Upper lobe of left lung (tissue), 4 donors: ENCODE results near the gene LIMCH1.
A peak's percentile ranks its signal among the peaks of the same experiment; 100 is the strongest.

Experiments used
- POLR2A ChIP-seq, 4 donors: fragments of 450-650 bp; IDR thresholded peaks; one replicate each; pipeline ENCODE4 v1.5.1; 2016 to 2017; ENCODE audit warnings: antibody characterized with exemption in 4 of 4, mild to moderate bottlenecking in 2 of 4
- TF ChIP-seq, protein P1 (sequence below), 6 experiments: fragments of 450-650 bp in 4 of 6; fragments of 200-600 bp in 2 of 6; sonication (generic) in 2 of 6; IDR thresholded peaks; one replicate each; pipeline ENCODE4 v1.5.1; 2016 to 2019; ENCODE audit warnings: antibody characterized with exemption in 6 of 6

DNA sequence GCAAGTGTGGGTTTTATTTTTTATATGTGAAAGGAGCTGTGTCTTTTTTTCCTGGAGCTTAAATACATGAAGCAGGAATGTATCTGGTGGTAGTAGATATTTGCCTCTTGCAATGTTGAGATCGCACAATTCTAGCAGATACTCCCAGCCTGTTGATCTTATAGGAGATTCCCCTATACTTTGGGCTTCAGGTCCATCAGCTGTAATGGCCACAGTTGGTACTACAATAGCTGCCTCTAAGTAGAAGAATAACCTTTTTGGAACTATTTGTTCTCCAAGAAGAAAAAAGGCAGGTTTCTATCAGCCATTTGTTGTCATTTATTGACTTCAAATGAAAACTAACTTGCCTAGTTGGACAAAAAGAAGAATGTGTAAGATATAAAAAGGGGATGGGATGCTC lies 37.7 kb downstream of the LIMCH1 start:
- TF ChIP-seq, protein P1, sequence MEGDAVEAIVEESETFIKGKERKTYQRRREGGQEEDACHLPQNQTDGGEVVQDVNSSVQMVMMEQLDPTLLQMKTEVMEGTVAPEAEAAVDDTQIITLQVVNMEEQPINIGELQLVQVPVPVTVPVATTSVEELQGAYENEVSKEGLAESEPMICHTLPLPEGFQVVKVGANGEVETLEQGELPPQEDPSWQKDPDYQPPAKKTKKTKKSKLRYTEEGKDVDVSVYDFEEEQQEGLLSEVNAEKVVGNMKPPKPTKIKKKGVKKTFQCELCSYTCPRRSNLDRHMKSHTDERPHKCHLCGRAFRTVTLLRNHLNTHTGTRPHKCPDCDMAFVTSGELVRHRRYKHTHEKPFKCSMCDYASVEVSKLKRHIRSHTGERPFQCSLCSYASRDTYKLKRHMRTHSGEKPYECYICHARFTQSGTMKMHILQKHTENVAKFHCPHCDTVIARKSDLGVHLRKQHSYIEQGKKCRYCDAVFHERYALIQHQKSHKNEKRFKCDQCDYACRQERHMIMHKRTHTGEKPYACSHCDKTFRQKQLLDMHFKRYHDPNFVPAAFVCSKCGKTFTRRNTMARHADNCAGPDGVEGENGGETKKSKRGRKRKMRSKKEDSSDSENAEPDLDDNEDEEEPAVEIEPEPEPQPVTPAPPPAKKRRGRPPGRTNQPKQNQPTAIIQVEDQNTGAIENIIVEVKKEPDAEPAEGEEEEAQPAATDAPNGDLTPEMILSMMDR (IDR thresholded peaks at IDR 0.05) = peak in 1 of 6 experiments; percentile 35
- TF ChIP-seq POLR2A (IDR thresholded peaks at IDR 0.05) = no peak
